ENCODE measurements around the gene PFDN4. TPM values are rescaled to one million over a fixed set of nuclear protein-coding genes. Genes with fewer than 3 reads are reported as not detected.

PFDN4 gene
- total RNA-seq, 1 experiment from 2014 or later: 90.1 TPM

DNA sequence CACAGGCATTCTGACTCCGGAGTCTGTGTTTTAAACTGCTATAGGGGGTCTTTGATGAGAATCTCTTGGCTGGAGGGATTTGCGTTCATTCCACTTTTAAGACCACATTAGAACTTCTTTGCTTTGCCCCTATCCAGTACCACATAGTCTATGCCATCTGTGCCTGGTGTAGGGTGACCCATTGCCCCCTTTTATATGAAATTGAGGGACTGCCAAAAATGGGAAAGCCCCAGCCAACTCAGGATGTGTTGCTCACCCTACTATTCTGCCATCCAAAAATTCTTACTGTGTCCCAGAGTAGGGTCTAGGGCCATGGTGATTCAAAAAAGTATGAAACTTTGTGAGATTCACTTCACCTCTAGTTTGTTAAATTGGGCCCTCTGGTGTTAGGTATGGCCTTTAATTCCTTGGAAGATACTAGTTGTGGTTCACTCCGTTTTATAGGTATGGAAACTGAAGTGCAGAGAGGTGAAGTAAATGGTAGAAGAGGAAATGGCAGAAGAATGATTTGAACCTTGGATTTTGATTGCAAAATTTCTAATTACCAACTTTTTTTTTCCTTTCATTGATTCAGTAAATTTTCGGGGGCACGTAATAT is 1.4 kb downstream of the PFDN4 start (continued):
- TF ChIP-seq, protein P1, sequence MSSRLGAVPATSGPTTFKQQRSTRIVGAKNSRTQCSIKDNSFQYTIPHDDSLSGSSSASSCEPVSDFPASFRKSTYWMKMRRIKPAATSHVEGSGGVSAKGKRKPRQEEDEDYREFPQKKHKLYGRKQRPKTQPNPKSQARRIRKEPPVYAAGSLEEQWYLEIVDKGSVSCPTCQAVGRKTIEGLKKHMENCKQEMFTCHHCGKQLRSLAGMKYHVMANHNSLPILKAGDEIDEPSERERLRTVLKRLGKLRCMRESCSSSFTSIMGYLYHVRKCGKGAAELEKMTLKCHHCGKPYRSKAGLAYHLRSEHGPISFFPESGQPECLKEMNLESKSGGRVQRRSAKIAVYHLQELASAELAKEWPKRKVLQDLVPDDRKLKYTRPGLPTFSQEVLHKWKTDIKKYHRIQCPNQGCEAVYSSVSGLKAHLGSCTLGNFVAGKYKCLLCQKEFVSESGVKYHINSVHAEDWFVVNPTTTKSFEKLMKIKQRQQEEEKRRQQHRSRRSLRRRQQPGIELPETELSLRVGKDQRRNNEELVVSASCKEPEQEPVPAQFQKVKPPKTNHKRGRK (CRISPR knock-in tag; IDR thresholded peaks at IDR 0.05; ENCODE audit: borderline replicate concordance): no peak
- no peak for TF ChIP-seq ZNF416 (CRISPR knock-in tag; IDR thresholded peaks at IDR 0.05)
- TF ChIP-seq CREM (CRISPR knock-in tag; IDR thresholded peaks at IDR 0.05): no peak
- no peak for TF ChIP-seq RORB (CRISPR knock-in tag; IDR thresholded peaks at IDR 0.05)
- TF ChIP-seq, protein P2, sequence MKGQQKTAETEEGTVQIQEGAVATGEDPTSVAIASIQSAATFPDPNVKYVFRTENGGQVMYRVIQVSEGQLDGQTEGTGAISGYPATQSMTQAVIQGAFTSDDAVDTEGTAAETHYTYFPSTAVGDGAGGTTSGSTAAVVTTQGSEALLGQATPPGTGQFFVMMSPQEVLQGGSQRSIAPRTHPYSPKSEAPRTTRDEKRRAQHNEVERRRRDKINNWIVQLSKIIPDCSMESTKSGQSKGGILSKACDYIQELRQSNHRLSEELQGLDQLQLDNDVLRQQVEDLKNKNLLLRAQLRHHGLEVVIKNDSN (CRISPR knock-in tag; IDR thresholded peaks at IDR 0.05): no peak
- TF ChIP-seq PRRX2 (CRISPR knock-in tag; IDR thresholded peaks at IDR 0.05): no peak
- TF ChIP-seq TEAD1 (CRISPR knock-in tag; IDR thresholded peaks at IDR 0.05): no peak

DNA sequence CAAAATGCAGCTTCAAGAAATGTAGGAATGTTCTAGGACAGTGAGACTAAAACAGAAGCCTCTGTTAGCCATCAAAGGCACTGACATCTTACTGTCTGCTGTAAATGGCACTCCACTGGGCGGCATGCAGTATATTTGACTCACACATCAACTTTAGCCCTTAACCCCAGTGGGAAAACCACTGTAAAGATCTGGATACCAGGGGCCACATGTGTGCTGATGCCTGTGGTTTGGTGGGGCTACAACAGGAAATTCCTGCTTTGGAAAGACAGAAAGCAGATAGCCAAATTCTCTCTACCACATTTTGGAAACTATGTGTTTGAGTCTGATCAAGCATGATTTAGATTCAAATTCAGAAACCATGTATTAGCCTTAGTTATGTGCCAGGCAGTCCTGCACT is 4.3 kb downstream of the PFDN4 start:
- Mint-ChIP-seq H3K4me1 (peaks cover 15% of the 10 kb centered on the region), H3K4me3 (no peak overlapping the region), H3K27ac (no peak overlapping the region), H3K27me3 (ENCODE audit: low read depth) (no peaks in the 10 kb centered on the region), H3K36me3 (peaks cover 26% of the 10 kb centered on the region), H3K9me3 (no peaks in the 10 kb centered on the region)
- no peak for DNase-seq (ENCODE audit: low spot score)
- ChIA-PET CTCF (no interaction called here), POLR2A (no interaction called here)
- no peak for ATAC-seq
- no peak for TF ChIP-seq NFATC4 (CRISPR knock-in tag; IDR thresholded peaks at IDR 0.05)
- TF ChIP-seq, protein P3, sequence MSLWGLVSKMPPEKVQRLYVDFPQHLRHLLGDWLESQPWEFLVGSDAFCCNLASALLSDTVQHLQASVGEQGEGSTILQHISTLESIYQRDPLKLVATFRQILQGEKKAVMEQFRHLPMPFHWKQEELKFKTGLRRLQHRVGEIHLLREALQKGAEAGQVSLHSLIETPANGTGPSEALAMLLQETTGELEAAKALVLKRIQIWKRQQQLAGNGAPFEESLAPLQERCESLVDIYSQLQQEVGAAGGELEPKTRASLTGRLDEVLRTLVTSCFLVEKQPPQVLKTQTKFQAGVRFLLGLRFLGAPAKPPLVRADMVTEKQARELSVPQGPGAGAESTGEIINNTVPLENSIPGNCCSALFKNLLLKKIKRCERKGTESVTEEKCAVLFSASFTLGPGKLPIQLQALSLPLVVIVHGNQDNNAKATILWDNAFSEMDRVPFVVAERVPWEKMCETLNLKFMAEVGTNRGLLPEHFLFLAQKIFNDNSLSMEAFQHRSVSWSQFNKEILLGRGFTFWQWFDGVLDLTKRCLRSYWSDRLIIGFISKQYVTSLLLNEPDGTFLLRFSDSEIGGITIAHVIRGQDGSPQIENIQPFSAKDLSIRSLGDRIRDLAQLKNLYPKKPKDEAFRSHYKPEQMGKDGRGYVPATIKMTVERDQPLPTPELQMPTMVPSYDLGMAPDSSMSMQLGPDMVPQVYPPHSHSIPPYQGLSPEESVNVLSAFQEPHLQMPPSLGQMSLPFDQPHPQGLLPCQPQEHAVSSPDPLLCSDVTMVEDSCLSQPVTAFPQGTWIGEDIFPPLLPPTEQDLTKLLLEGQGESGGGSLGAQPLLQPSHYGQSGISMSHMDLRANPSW (CRISPR knock-in tag; conservative IDR thresholded peaks at IDR 0.05; ENCODE audit: low read depth): no peak
- TF ChIP-seq, protein P1 (CRISPR knock-in tag; IDR thresholded peaks at IDR 0.05; ENCODE audit: borderline replicate concordance): no peak
- no peak for TF ChIP-seq JUN (CRISPR knock-in tag; IDR thresholded peaks at IDR 0.05)
- no peak for TF ChIP-seq GRHL2 (CRISPR knock-in tag; IDR thresholded peaks at IDR 0.05; ENCODE audit: insufficient replicate concordance, severe bottlenecking)
- TF ChIP-seq ZNF121 (CRISPR knock-in tag; IDR thresholded peaks at IDR 0.05): no peak
- no peak for TF ChIP-seq NR3C1 (CRISPR knock-in tag; conservative IDR thresholded peaks at IDR 0.05; ENCODE audit: low read depth)
- TF ChIP-seq, protein P4, sequence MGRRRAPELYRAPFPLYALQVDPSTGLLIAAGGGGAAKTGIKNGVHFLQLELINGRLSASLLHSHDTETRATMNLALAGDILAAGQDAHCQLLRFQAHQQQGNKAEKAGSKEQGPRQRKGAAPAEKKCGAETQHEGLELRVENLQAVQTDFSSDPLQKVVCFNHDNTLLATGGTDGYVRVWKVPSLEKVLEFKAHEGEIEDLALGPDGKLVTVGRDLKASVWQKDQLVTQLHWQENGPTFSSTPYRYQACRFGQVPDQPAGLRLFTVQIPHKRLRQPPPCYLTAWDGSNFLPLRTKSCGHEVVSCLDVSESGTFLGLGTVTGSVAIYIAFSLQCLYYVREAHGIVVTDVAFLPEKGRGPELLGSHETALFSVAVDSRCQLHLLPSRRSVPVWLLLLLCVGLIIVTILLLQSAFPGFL (CRISPR knock-in tag; IDR thresholded peaks at IDR 0.05; ENCODE audit: borderline replicate concordance): no peak
- TF ChIP-seq, protein P5, sequence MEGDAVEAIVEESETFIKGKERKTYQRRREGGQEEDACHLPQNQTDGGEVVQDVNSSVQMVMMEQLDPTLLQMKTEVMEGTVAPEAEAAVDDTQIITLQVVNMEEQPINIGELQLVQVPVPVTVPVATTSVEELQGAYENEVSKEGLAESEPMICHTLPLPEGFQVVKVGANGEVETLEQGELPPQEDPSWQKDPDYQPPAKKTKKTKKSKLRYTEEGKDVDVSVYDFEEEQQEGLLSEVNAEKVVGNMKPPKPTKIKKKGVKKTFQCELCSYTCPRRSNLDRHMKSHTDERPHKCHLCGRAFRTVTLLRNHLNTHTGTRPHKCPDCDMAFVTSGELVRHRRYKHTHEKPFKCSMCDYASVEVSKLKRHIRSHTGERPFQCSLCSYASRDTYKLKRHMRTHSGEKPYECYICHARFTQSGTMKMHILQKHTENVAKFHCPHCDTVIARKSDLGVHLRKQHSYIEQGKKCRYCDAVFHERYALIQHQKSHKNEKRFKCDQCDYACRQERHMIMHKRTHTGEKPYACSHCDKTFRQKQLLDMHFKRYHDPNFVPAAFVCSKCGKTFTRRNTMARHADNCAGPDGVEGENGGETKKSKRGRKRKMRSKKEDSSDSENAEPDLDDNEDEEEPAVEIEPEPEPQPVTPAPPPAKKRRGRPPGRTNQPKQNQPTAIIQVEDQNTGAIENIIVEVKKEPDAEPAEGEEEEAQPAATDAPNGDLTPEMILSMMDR (IDR thresholded peaks at IDR 0.05): no peak
- no peak for TF ChIP-seq KAT7 (CRISPR knock-in tag; IDR thresholded peaks at IDR 0.05; ENCODE audit: borderline replicate concordance)
- TF ChIP-seq, protein P6, sequence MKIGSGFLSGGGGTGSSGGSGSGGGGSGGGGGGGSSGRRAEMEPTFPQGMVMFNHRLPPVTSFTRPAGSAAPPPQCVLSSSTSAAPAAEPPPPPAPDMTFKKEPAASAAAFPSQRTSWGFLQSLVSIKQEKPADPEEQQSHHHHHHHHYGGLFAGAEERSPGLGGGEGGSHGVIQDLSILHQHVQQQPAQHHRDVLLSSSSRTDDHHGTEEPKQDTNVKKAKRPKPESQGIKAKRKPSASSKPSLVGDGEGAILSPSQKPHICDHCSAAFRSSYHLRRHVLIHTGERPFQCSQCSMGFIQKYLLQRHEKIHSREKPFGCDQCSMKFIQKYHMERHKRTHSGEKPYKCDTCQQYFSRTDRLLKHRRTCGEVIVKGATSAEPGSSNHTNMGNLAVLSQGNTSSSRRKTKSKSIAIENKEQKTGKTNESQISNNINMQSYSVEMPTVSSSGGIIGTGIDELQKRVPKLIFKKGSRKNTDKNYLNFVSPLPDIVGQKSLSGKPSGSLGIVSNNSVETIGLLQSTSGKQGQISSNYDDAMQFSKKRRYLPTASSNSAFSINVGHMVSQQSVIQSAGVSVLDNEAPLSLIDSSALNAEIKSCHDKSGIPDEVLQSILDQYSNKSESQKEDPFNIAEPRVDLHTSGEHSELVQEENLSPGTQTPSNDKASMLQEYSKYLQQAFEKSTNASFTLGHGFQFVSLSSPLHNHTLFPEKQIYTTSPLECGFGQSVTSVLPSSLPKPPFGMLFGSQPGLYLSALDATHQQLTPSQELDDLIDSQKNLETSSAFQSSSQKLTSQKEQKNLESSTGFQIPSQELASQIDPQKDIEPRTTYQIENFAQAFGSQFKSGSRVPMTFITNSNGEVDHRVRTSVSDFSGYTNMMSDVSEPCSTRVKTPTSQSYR (CRISPR knock-in tag; IDR thresholded peaks at IDR 0.05): no peak
- TF ChIP-seq IRF2 (CRISPR knock-in tag; IDR thresholded peaks at IDR 0.05; ENCODE audit: borderline replicate concordance, low read depth): no peak
- TF ChIP-seq, protein P7, sequence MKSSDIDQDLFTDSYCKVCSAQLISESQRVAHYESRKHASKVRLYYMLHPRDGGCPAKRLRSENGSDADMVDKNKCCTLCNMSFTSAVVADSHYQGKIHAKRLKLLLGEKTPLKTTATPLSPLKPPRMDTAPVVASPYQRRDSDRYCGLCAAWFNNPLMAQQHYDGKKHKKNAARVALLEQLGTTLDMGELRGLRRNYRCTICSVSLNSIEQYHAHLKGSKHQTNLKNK (CRISPR knock-in tag; IDR thresholded peaks at IDR 0.05): no peak
- no peak for TF ChIP-seq CREM (CRISPR knock-in tag; IDR thresholded peaks at IDR 0.05)
- TF ChIP-seq, protein P8, sequence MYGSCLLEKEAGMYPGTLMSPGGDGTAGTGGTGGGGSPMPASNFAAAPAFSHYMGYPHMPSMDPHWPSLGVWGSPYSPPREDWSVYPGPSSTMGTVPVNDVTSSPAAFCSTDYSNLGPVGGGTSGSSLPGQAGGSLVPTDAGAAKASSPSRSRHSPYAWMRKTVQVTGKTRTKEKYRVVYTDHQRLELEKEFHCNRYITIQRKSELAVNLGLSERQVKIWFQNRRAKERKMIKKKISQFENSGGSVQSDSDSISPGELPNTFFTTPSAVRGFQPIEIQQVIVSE (CRISPR knock-in tag; IDR thresholded peaks at IDR 0.05; ENCODE audit: borderline replicate concordance): no peak
- TF ChIP-seq ZNF232 (CRISPR knock-in tag; IDR thresholded peaks at IDR 0.05): no peak
- TF ChIP-seq TEAD4 (CRISPR knock-in tag; IDR thresholded peaks at IDR 0.05): no peak

All from WTC11 (cell line).